Measurements from ENCODE around the gene RC3H1.
A peak's percentile ranks its signal among the peaks of the same experiment; 100 is the strongest.
"Not testable (repeated sequence)": the region's sequence is repeated elsewhere in the genome, so short reads cannot be mapped to it uniquely, and the experiment has no call there.

Gene RC3H1
- 109 to 117 reads per million in 2 experiments for total RNA-seq

- DNase-seq (ENCODE audit: low read depth): peak; percentile 84
Measured at GRCh38 chr1:174022080-174022975, at the start of gene RC3H1. RC3H1 (minus strand) TSS chr1:174022357; CDS start chr1:173992985, 29,372 bp downstream.

GRCh38 chr1:174070614-174071013, 48.5 kb upstream of the RC3H1 start:
- no peak for DNase-seq (ENCODE audit: low read depth)

GRCh38 chr1:174068000-174068399, 45.8 kb upstream of the RC3H1 start:
- no peak for DNase-seq (ENCODE audit: low read depth)

- no peak for DNase-seq (ENCODE audit: low read depth)
Measured at GRCh38 chr1:174060090-174060489, 37.9 kb upstream of the RC3H1 start.

- no peak for DNase-seq (ENCODE audit: low read depth)
Measured at GRCh38 chr1:174058624-174059023, 36.5 kb upstream of the RC3H1 start.

- DNase-seq (ENCODE audit: low read depth): not testable (repeated sequence)
Measured at GRCh38 chr1:174056609-174057008, 34.5 kb upstream of the RC3H1 start.

- DNase-seq (ENCODE audit: low read depth): not testable (repeated sequence)
Measured at GRCh38 chr1:174055797-174056196, 33.6 kb upstream of the RC3H1 start.

GRCh38 chr1:174053826-174054225, 31.7 kb upstream of the RC3H1 start:
- no peak for DNase-seq (ENCODE audit: low read depth)

GRCh38 chr1:174052621-174053020, 30.5 kb upstream of the RC3H1 start:
- DNase-seq (ENCODE audit: low read depth): no peak

GRCh38 chr1:174051956-174052355, 29.8 kb upstream of the RC3H1 start:
- no peak for DNase-seq (ENCODE audit: low read depth)

GRCh38 chr1:174049514-174049913, 27.4 kb upstream of the RC3H1 start:
- no peak for DNase-seq (ENCODE audit: low read depth)

GRCh38 chr1:174044418-174045222, 22.5 kb upstream of the RC3H1 start:
- no peak for DNase-seq (ENCODE audit: low read depth)

GRCh38 chr1:174042509-174042908, 20.4 kb upstream of the RC3H1 start:
- not testable (repeated sequence) for DNase-seq (ENCODE audit: low read depth)

GRCh38 chr1:174041369-174041768, 19.2 kb upstream of the RC3H1 start:
- DNase-seq (ENCODE audit: low read depth): no peak

- DNase-seq (ENCODE audit: low read depth): no peak
Measured at GRCh38 chr1:174040387-174040786, 18.2 kb upstream of the RC3H1 start.

- no peak for DNase-seq (ENCODE audit: low read depth)
Measured at GRCh38 chr1:174039027-174039426, 16.9 kb upstream of the RC3H1 start.

GRCh38 chr1:174036798-174037197, 14.6 kb upstream of the RC3H1 start:
- DNase-seq (ENCODE audit: low read depth): no peak

- no peak for DNase-seq (ENCODE audit: low read depth)
Measured at GRCh38 chr1:174036204-174036603, 14.0 kb upstream of the RC3H1 start.

GRCh38 chr1:174032671-174033222, 10.6 kb upstream of the RC3H1 start:
- DNase-seq (ENCODE audit: low read depth): no peak

- no peak for DNase-seq (ENCODE audit: low read depth)
Measured at GRCh38 chr1:174031099-174031498, 8.9 kb upstream of the RC3H1 start.

GRCh38 chr1:174028495-174028894, 6.3 kb upstream of the RC3H1 start:
- DNase-seq (ENCODE audit: low read depth): no peak

- DNase-seq (ENCODE audit: low read depth): no peak
Measured at GRCh38 chr1:174023440-174023839, 1.3 kb upstream of the RC3H1 start.

- no peak for DNase-seq (ENCODE audit: low read depth)
Measured at GRCh38 chr1:174022976-174023277, 770 bp upstream of the RC3H1 start.
